IPS-18a (cell line): ENCODE results near the gene PRKAB2.
"Not testable (repeated sequence)": the region's sequence is repeated elsewhere in the genome, so short reads cannot be mapped to it uniquely, and the experiment has no call there.

Experiments used
- H3K27ac ChIP-seq: one replicate; pipeline ENCODE4 v1.5.1; 2013; ENCODE audit warnings: low read length
- H3K27me3 ChIP-seq: one replicate; pipeline ENCODE4 v1.6.1; 2013; ENCODE audit warnings: mild to moderate bottlenecking, low read length; ENCODE audit not compliant: control insufficient read depth, insufficient read depth
- H3K36me3 ChIP-seq: one replicate; pipeline ENCODE4 v1.6.1; 2013; ENCODE audit warnings: low read depth, low read length; ENCODE audit not compliant: control insufficient read depth
- H3K4me1 ChIP-seq: one replicate; pipeline ENCODE4 v1.6.1; 2013; ENCODE audit warnings: low read depth, low read length; ENCODE audit not compliant: control insufficient read depth
- H3K4me3 ChIP-seq: one replicate; pipeline ENCODE4 v1.5.1; 2013; ENCODE audit warnings: low read length
- H3K9ac ChIP-seq: one replicate; pipeline ENCODE4 v1.6.1; 2013; ENCODE audit warnings: mild to moderate bottlenecking, low read length, moderate library complexity
- H3K9me3 ChIP-seq: one replicate; pipeline ENCODE4 v1.6.1; 2013; ENCODE audit warnings: low read depth, low read length; ENCODE audit not compliant: control insufficient read depth

PRKAB2 gene

GRCh38 chr1:147129116-147129873, 43.0 kb downstream of the PRKAB2 start:
- Histone ChIP-seq H3K27ac (no peak overlapping the region), H3K4me1 (peaks cover 3% of the 10 kb centered on the region), H3K9me3 (no peaks in the 10 kb centered on the region), H3K4me3 (no peak overlapping the region), H3K9ac (no peak overlapping the region), H3K36me3 (no peaks in the 10 kb centered on the region), H3K27me3 (no peaks in the 10 kb centered on the region)

- H3K27ac ChIP-seq = no peak overlapping the region
- H3K4me3 ChIP-seq = no peak overlapping the region
- no peaks in the 10 kb centered on the region for H3K9me3 ChIP-seq
- H3K9ac ChIP-seq = no peak overlapping the region
- H3K4me1 ChIP-seq = peaks cover 5% of the 10 kb centered on the region
- no peaks in the 10 kb centered on the region for H3K36me3 ChIP-seq
- H3K27me3 ChIP-seq = no peaks in the 10 kb centered on the region
These were observed 48.0 kb downstream of the PRKAB2 start for GRCh38 chr1:147124266-147124665.

GRCh38 chr1:147117109-147117508, 55.2 kb downstream of the PRKAB2 start:
- no peaks in the 10 kb centered on the region for H3K27me3 ChIP-seq

GRCh38 chr1:147115496-147115895, 56.8 kb downstream of the PRKAB2 start:
- H3K4me1 ChIP-seq = no peaks in the 10 kb centered on the region
- no peak overlapping the region for H3K27ac ChIP-seq
- H3K4me3 ChIP-seq = no peak overlapping the region
- H3K9me3 ChIP-seq = no peaks in the 10 kb centered on the region
- no peak overlapping the region for H3K9ac ChIP-seq
- H3K27me3 ChIP-seq = no peaks in the 10 kb centered on the region
- H3K36me3 ChIP-seq = no peaks in the 10 kb centered on the region

More at GRCh38 chr1:147117109-147117508, 55.2 kb downstream of the PRKAB2 start:
- Histone ChIP-seq H3K9me3 (no peaks in the 10 kb centered on the region), H3K36me3 (no peaks in the 10 kb centered on the region), H3K4me1 (no peaks in the 10 kb centered on the region), H3K9ac (no peak overlapping the region), H3K4me3 (no peak overlapping the region), H3K27ac (no peak overlapping the region)

- not testable (repeated sequence) for H3K36me3 ChIP-seq, H3K9ac ChIP-seq, H3K27ac ChIP-seq, H3K4me3 ChIP-seq, H3K9me3 ChIP-seq, H3K27me3 ChIP-seq, H3K4me1 ChIP-seq
These were observed 57.2 kb downstream of the PRKAB2 start for GRCh38 chr1:147115079-147115478.

- not testable (repeated sequence) for H3K4me1 ChIP-seq, H3K27me3 ChIP-seq, H3K36me3 ChIP-seq, H3K9me3 ChIP-seq, H3K27ac ChIP-seq, H3K9ac ChIP-seq, H3K4me3 ChIP-seq
These were observed 57.9 kb downstream of the PRKAB2 start for GRCh38 chr1:147114353-147114752.

GRCh38 chr1:147111381-147112130, 60.7 kb downstream of the PRKAB2 start:
- Histone ChIP-seq H3K4me3 (no peak overlapping the region), H3K9me3 (no peaks in the 10 kb centered on the region), H3K9ac (no peak overlapping the region), H3K27me3 (no peaks in the 10 kb centered on the region), H3K27ac (no peak overlapping the region), H3K36me3 (no peaks in the 10 kb centered on the region), H3K4me1 (no peaks in the 10 kb centered on the region)

- H3K4me3 ChIP-seq = no peak overlapping the region
- no peaks in the 10 kb centered on the region for H3K9me3 ChIP-seq
- H3K9ac ChIP-seq = no peak overlapping the region
- no peaks in the 10 kb centered on the region for H3K27me3 ChIP-seq
- no peaks in the 10 kb centered on the region for H3K36me3 ChIP-seq
- H3K27ac ChIP-seq = no peak overlapping the region
- no peaks in the 10 kb centered on the region for H3K4me1 ChIP-seq
These were observed 61.4 kb downstream of the PRKAB2 start for GRCh38 chr1:147110872-147111271.

- Histone ChIP-seq H3K4me3 (no peak overlapping the region), H3K4me1 (no peaks in the 10 kb centered on the region), H3K36me3 (no peaks in the 10 kb centered on the region), H3K9me3 (no peaks in the 10 kb centered on the region), H3K27me3 (no peaks in the 10 kb centered on the region), H3K9ac (no peak overlapping the region), H3K27ac (no peak overlapping the region)
These were observed 61.8 kb downstream of the PRKAB2 start for GRCh38 chr1:147110434-147110833.

GRCh38 chr1:147109762-147110161, 62.5 kb downstream of the PRKAB2 start:
- H3K27ac ChIP-seq = no peak overlapping the region
- no peak overlapping the region for H3K4me3 ChIP-seq
- no peaks in the 10 kb centered on the region for H3K36me3 ChIP-seq
- no peaks in the 10 kb centered on the region for H3K27me3 ChIP-seq
- H3K9ac ChIP-seq = no peak overlapping the region
- H3K4me1 ChIP-seq = no peaks in the 10 kb centered on the region
- H3K9me3 ChIP-seq = no peaks in the 10 kb centered on the region

- no peak overlapping the region for H3K4me3 ChIP-seq
- no peak overlapping the region for H3K27ac ChIP-seq
- H3K36me3 ChIP-seq = no peaks in the 10 kb centered on the region
- H3K27me3 ChIP-seq = no peaks in the 10 kb centered on the region
- H3K9me3 ChIP-seq = no peaks in the 10 kb centered on the region
- H3K4me1 ChIP-seq = no peaks in the 10 kb centered on the region
- H3K9ac ChIP-seq = no peak overlapping the region
These were observed 63.2 kb downstream of the PRKAB2 start for GRCh38 chr1:147109041-147109440.

GRCh38 chr1:147106407-147106881, 65.8 kb downstream of the PRKAB2 start:
- H3K9me3 ChIP-seq, H3K4me3 ChIP-seq, H3K9ac ChIP-seq, H3K4me1 ChIP-seq, H3K27ac ChIP-seq, H3K27me3 ChIP-seq, H3K36me3 ChIP-seq: not testable (repeated sequence)
